H9 (cell line): ENCODE results near the gene RBM5. TPM values are rescaled to one million over a fixed set of nuclear protein-coding genes. Genes with fewer than 3 reads are reported as not detected.

ENCODE experiments used
- DNase-seq: peaks from one replicate; pipeline ENCODE4 v3.0.0-alpha.2; 2017
- H2AFZ ChIP-seq: one replicate; pipeline ENCODE4 v1.6.1; 2013; ENCODE audit warnings: mild to moderate bottlenecking, low read length, control low read depth, moderate library complexity
- H2AK5ac ChIP-seq: 2 replicates; pipeline ENCODE4 v1.6.1; 2013; ENCODE audit warnings: low read length, control low read depth, mixed read lengths; ENCODE audit not compliant: insufficient read length
- H2BK120ac ChIP-seq: one replicate; pipeline ENCODE4 v1.6.1; 2013; ENCODE audit warnings: low read depth, mild to moderate bottlenecking, low read length, control low read depth, inconsistent platforms; ENCODE audit not compliant: poor library complexity, severe bottlenecking
- H2BK12ac ChIP-seq: 2 replicates; pipeline ENCODE4 v1.6.1; 2013; ENCODE audit warnings: low read length, control low read depth, mixed read lengths, low read depth; ENCODE audit not compliant: insufficient read length
- H2BK15ac ChIP-seq: 2 replicates; pipeline ENCODE4 v1.6.1; 2013; ENCODE audit warnings: low read depth, low read length, control low read depth
- H2BK20ac ChIP-seq: one replicate; pipeline ENCODE4 v1.6.1; 2013; ENCODE audit warnings: low read depth, mild to moderate bottlenecking, low read length, control low read depth, inconsistent platforms; ENCODE audit not compliant: poor library complexity, severe bottlenecking
- H2BK5ac ChIP-seq: 2 replicates; pipeline ENCODE4 v1.6.1; 2013; ENCODE audit warnings: low read length, control low read depth, mixed read lengths; ENCODE audit not compliant: insufficient read length
- H3K14ac ChIP-seq: 2 replicates; pipeline ENCODE4 v1.6.1; 2013; ENCODE audit warnings: low read length, control low read depth; ENCODE audit not compliant: insufficient read depth
- H3K18ac ChIP-seq: 2 replicates; pipeline ENCODE4 v1.6.1; 2013; ENCODE audit warnings: low read depth, mild to moderate bottlenecking, mixed read lengths, low read length, control low read depth; ENCODE audit not compliant: insufficient read length
- H3K23ac ChIP-seq: 2 replicates; pipeline ENCODE4 v1.6.1; 2013; ENCODE audit warnings: low read length, control low read depth, mixed read lengths, low read depth; ENCODE audit not compliant: insufficient read length
- H3K23me2 ChIP-seq: 2 replicates; pipeline ENCODE4 v1.6.1; 2013; ENCODE audit warnings: low read depth, mild to moderate bottlenecking, mixed read lengths, low read length, control low read depth; ENCODE audit not compliant: insufficient read length, poor library complexity, severe bottlenecking
- H3K27ac ChIP-seq: 2 replicates; pipeline ENCODE4 v1.5.1; 2013; ENCODE audit warnings: low read length, control low read depth, mixed read lengths, low read depth; ENCODE audit not compliant: insufficient read length
- H3K27me3 ChIP-seq: 2 replicates; pipeline ENCODE4 v1.6.1; 2013; ENCODE audit warnings: low read length, control low read depth, inconsistent platforms; ENCODE audit not compliant: insufficient read depth
- H3K4ac ChIP-seq: 2 replicates; pipeline ENCODE4 v1.6.1; 2013; ENCODE audit warnings: low read depth, mild to moderate bottlenecking, control low read depth, inconsistent platforms, low read length, moderate library complexity
- H3K4me1 ChIP-seq: 2 replicates; pipeline ENCODE4 v1.6.1; 2013; ENCODE audit warnings: low read length, control low read depth, inconsistent platforms; ENCODE audit not compliant: insufficient read depth
- H3K4me2 ChIP-seq: 2 replicates; pipeline ENCODE4 v1.6.1; 2013; ENCODE audit warnings: low read length, control low read depth, mixed read lengths; ENCODE audit not compliant: insufficient read length, insufficient read depth
- H3K56ac ChIP-seq: 2 replicates; pipeline ENCODE4 v1.6.1; 2013; ENCODE audit warnings: low read depth, mild to moderate bottlenecking, mixed read lengths, low read length, control low read depth; ENCODE audit not compliant: insufficient read length
- H3K79me1 ChIP-seq: 2 replicates; pipeline ENCODE4 v1.6.1; 2013; ENCODE audit warnings: low read depth, mild to moderate bottlenecking, moderate library complexity, low read length, control low read depth, inconsistent platforms; ENCODE audit not compliant: insufficient read depth, poor library complexity, severe bottlenecking
- H3K79me2 ChIP-seq: 2 replicates; pipeline ENCODE4 v1.6.1; 2013; ENCODE audit warnings: low read length, control low read depth, inconsistent platforms; ENCODE audit not compliant: insufficient read depth
- H3K9ac ChIP-seq: 2 replicates; pipeline ENCODE4 v1.6.1; 2013; ENCODE audit warnings: low read length, control low read depth, mixed read lengths; ENCODE audit not compliant: insufficient read length; ENCODE audit errors: extremely low read depth
- H3K9me3 ChIP-seq: one replicate; pipeline ENCODE4 v1.6.1; 2013; ENCODE audit warnings: low read depth, low read length, inconsistent platforms; ENCODE audit not compliant: control insufficient read depth
- H3T11ph ChIP-seq: one replicate; pipeline ENCODE4 v1.6.1; 2013; ENCODE audit warnings: mild to moderate bottlenecking, low read length, control low read depth, inconsistent platforms
- H4K20me1 ChIP-seq: one replicate; pipeline ENCODE4 v1.6.1; 2013; ENCODE audit not compliant: control insufficient read depth, insufficient read length, insufficient read depth
- H4K5ac ChIP-seq: 2 replicates; pipeline ENCODE4 v1.6.1; 2013; ENCODE audit warnings: low read depth, mild to moderate bottlenecking, mixed read lengths, low read length, control low read depth; ENCODE audit not compliant: insufficient read length
- H4K8ac ChIP-seq: replicated peaks from 2 replicates; pipeline ENCODE4 v1.6.1; 2013; ENCODE audit warnings: low read length, control low read depth, mixed read lengths, low read depth; ENCODE audit not compliant: insufficient read length
- H4K91ac ChIP-seq: 2 replicates; pipeline ENCODE4 v1.6.1; 2013; ENCODE audit warnings: low read depth, mild to moderate bottlenecking, moderate library complexity, mixed read lengths, low read length, control low read depth; ENCODE audit not compliant: insufficient read length
- H3K27ac Mint-ChIP-seq, 3 experiments: 2 replicates in 2 of 3; 3 replicates in 1 of 3; pipeline ENCODE4 v1.8.0; 2020 to 2021; ENCODE audit warnings: mixed read lengths in 3 of 3, mild to moderate bottlenecking in 1 of 3, moderate library complexity in 1 of 3
- H3K27me3 Mint-ChIP-seq: 2 replicates; pipeline ENCODE4 v1.8.0; 2021; ENCODE audit warnings: low read depth, mild to moderate bottlenecking, moderate library complexity, mixed read lengths
- H3K36me3 Mint-ChIP-seq, 3 experiments: 2 replicates in 2 of 3; 3 replicates in 1 of 3; pipeline ENCODE4 v1.8.0; 2020 to 2021; ENCODE audit warnings: low read depth in 3 of 3, mixed read lengths in 3 of 3; ENCODE audit not compliant: insufficient read depth in 1 of 3
- H3K4me1 Mint-ChIP-seq, 2 experiments: 2 replicates each; pipeline ENCODE4 v1.8.0; 2020; ENCODE audit warnings: mixed read lengths in 2 of 2
- H3K4me3 Mint-ChIP-seq, 2 experiments: 2 replicates in 1 of 2; 3 replicates in 1 of 2; pipeline ENCODE4 v1.8.0; 2020 to 2021; ENCODE audit warnings: mild to moderate bottlenecking in 2 of 2, mixed read lengths in 2 of 2, moderate library complexity in 1 of 2
- H3K9me3 Mint-ChIP-seq, 2 experiments: 2 replicates in 1 of 2; 3 replicates in 1 of 2; pipeline ENCODE4 v1.8.0; 2020; ENCODE audit warnings: mild to moderate bottlenecking in 2 of 2, mixed read lengths in 2 of 2, moderate library complexity in 1 of 2
- CTCF ChIP-seq: fragments of 200-600 bp; sonication (generic); conservative IDR thresholded peaks from 3 replicates; pipeline ENCODE4 v1.8.0; 2021; ENCODE audit warnings: antibody characterized with exemption, mild to moderate bottlenecking
- WGBS: extraction: QIAGEN DNeasy Blood & Tissue Kit; methylation state at CpG from one replicate; pipeline ENCODE4 v1.1.7; 2013; ENCODE audit warnings: missing lambda C conversion rate, low lambda C conversion rate, mixed read lengths; ENCODE audit not compliant: insufficient read length; ENCODE audit errors: extremely low coverage; 5-methylcytosine and 5-hydroxymethylcytosine counted together
- total RNA-seq: library from RNA; stranded (reverse); gene quantifications from 2 replicates; pipeline ENCODE4 v1.2.1, GENCODE V29; 2021

Gene RBM5
- total RNA-seq, 1 experiment from 2014 or later = 123 TPM

GRCh38 chr3:50134367-50134766 is 45.6 kb downstream of the RBM5 start:
- no peaks in the 10 kb centered on the region; the same call in none of the 2 replicates for H3K27me3 Mint-ChIP-seq
- no peaks in the 10 kb centered on the region for H4K20me1 ChIP-seq
- H3K79me1 ChIP-seq = no peaks in the 10 kb centered on the region
- H3K27me3 ChIP-seq = no peaks in the 10 kb centered on the region
- H3K23ac ChIP-seq = no peak overlapping the region
- H3T11ph ChIP-seq = no peak overlapping the region
- H2AFZ ChIP-seq = no peak overlapping the region
- H3K9ac ChIP-seq = no peak overlapping the region
- no peak for DNase-seq
- TF ChIP-seq CTCF = no peak
- H2BK5ac ChIP-seq = no peak overlapping the region
- H4K8ac ChIP-seq = no peak overlapping the region
- no peaks in the 10 kb centered on the region for H3K23me2 ChIP-seq
- no peak overlapping the region for H4K5ac ChIP-seq
- no CpG with 5 or more reads among the region's 2 CpGs for WGBS
- no peak overlapping the region for H3K18ac ChIP-seq
- H3K9me3 ChIP-seq = no peaks in the 10 kb centered on the region
- no peak overlapping the region for H2AK5ac ChIP-seq
- no peak overlapping the region for H3K27ac ChIP-seq
- no peak overlapping the region for H3K56ac ChIP-seq
- no peak overlapping the region for H2BK20ac ChIP-seq
- no peak overlapping the region for H2BK120ac ChIP-seq
- no peaks in the 10 kb centered on the region; a peak in 1 of 7 replicates for H3K36me3 Mint-ChIP-seq
- peaks cover 26 to 41% of the 10 kb centered on the region in 2 experiments for H3K4me1 Mint-ChIP-seq
- H3K79me2 ChIP-seq = no peaks in the 10 kb centered on the region
- H2BK15ac ChIP-seq = no peak overlapping the region
- H3K27ac Mint-ChIP-seq = no peak overlapping the region; a peak in 1 of 7 replicates
- H2BK12ac ChIP-seq = no peak overlapping the region
- H3K9me3 Mint-ChIP-seq = no peaks in the 10 kb centered on the region
- no peak overlapping the region for H3K14ac ChIP-seq
- H3K4me1 ChIP-seq = peaks cover 5% of the 10 kb centered on the region; the same call in 1 of the 2 replicates
- H3K4me3 Mint-ChIP-seq = no peak overlapping the region
- no peak overlapping the region for H3K4ac ChIP-seq
- H3K4me2 ChIP-seq = no peak overlapping the region
- H4K91ac ChIP-seq = no peak overlapping the region
